Omental fat pad (tissue), 4 donors: ENCODE results near the gene PHC3. TPM values are rescaled to one million over a fixed set of nuclear protein-coding genes. Genes with fewer than 3 reads are reported as not detected.

ENCODE experiments used
- ATAC-seq: fragments of 150-250 bp; one replicate; pipeline ENCODE4 v1.9.1; 2016; ENCODE audit warnings: mild to moderate bottlenecking, moderate library complexity; ENCODE audit not compliant: low FRiP score
- DNase-seq: peaks from one replicate; pipeline ENCODE4 v3.0.0-alpha.2; 2019; ENCODE audit warnings: low spot score
- CTCF ChIP-seq, 3 donors: fragments of 450-650 bp; IDR thresholded peaks; one replicate each; pipeline ENCODE4 v1.5.1; 2016 to 2017; ENCODE audit warnings: antibody characterized with exemption in 3 of 3, mild to moderate bottlenecking in 3 of 3, moderate library complexity in 2 of 3
- total RNA-seq, 4 donors: library from RNA; depleted of rRNA; stranded (reverse); fragments of >200 nt; gene quantifications; one replicate each; pipeline ENCODE4 v1.1.0, GENCODE V29; 2016

Gene PHC3
- total RNA-seq, 4 donors from 2014 or later: 48.6 to 56.7 (median 50.9) TPM

GRCh38 chr3:170080605-170081004, 100.9 kb downstream of the PHC3 start:
- no peak for TF ChIP-seq CTCF (IDR thresholded peaks at IDR 0.05)
- DNase-seq: no peak
- no peak for ATAC-seq

- TF ChIP-seq CTCF (IDR thresholded peaks at IDR 0.05): no peak
- DNase-seq (no peak), ATAC-seq (no peak)
These were observed 101.9 kb downstream of the PHC3 start for GRCh38 chr3:170079536-170080165.

- ATAC-seq: no peak
- TF ChIP-seq CTCF (IDR thresholded peaks at IDR 0.05): no peak
- DNase-seq: no peak
These were observed 102.8 kb downstream of the PHC3 start for GRCh38 chr3:170078620-170079281.

- no peak for ATAC-seq
These were observed 104.2 kb downstream of the PHC3 start for GRCh38 chr3:170077361-170077760.

GRCh38 chr3:170076715-170077238, 104.8 kb downstream of the PHC3 start:
- no peak for DNase-seq
- ATAC-seq: no peak
- no peak for TF ChIP-seq CTCF (IDR thresholded peaks at IDR 0.05)

More at GRCh38 chr3:170077361-170077760, 104.2 kb downstream of the PHC3 start:
- no peak for TF ChIP-seq CTCF (IDR thresholded peaks at IDR 0.05)
- no peak for DNase-seq

- ATAC-seq: no peak
- no peak for TF ChIP-seq CTCF (IDR thresholded peaks at IDR 0.05)
- DNase-seq: no peak
These were observed 106.0 kb downstream of the PHC3 start for GRCh38 chr3:170075441-170076091.
